Measurements from ENCODE around the gene SLC16A11.
"Not testable (repeated sequence)": the region's sequence is repeated elsewhere in the genome, so short reads cannot be mapped to it uniquely, and the experiment has no call there.

The SLC16A11 gene

GRCh38 chr17:7058831-7059447, 15.0 kb upstream of the SLC16A11 start:
- CTCF ChIA-PET: interaction anchor here (1.1 kb wide), 1 partner anchor 39 kb away, joined by 6 read pairs; no protein-coding TSS in a partner anchor

GRCh38 chr17:7056386-7056785, 12.5 kb upstream of the SLC16A11 start:
- CTCF ChIA-PET: interaction anchor here (0.6 to 0.7 kb wide), 2 partner anchors 70 to 84 kb away, joined by 3 to 7 read pairs; no protein-coding TSS in a partner anchor
- TF ChIP-seq CTCF (conservative IDR thresholded peaks at IDR 0.05; ENCODE audit: low read depth): no peak
- DNase-seq (ENCODE audit: low spot score): no peak
- POLR2A ChIA-PET (ENCODE audit: low non-redundant PET): no interaction called here
- no peak overlapping the region for H3K27ac ChIP-seq

More at GRCh38 chr17:7058831-7059447, 15.0 kb upstream of the SLC16A11 start:
- TF ChIP-seq CTCF (conservative IDR thresholded peaks at IDR 0.05; ENCODE audit: low read depth): no peak
- DNase-seq (ENCODE audit: low spot score): no peak
- POLR2A ChIA-PET (ENCODE audit: low non-redundant PET): no interaction called here
- no peak overlapping the region for H3K27ac ChIP-seq

- POLR2A ChIA-PET (ENCODE audit: low non-redundant PET); DNase-seq (ENCODE audit: low spot score); H3K27ac ChIP-seq: not testable (repeated sequence)
- CTCF ChIA-PET: interaction anchor here (0.6 to 3.4 kb wide), 3 partner anchors 38 to 127 kb away, joined by 7 to 63 read pairs (median 15); partner anchors contain the start of gene RNASEK
Measured at GRCh38 chr17:7050583-7050982, 6.7 kb upstream of the SLC16A11 start.

GRCh38 chr17:7048968-7049367, 5.1 kb upstream of the SLC16A11 start:
- no peak overlapping the region for H3K27ac ChIP-seq
- no peak for TF ChIP-seq CTCF (conservative IDR thresholded peaks at IDR 0.05; ENCODE audit: low read depth)
- ChIA-PET POLR2A (ENCODE audit: low non-redundant PET) (no interaction called here), CTCF (interaction anchor here (0.6 to 0.9 kb wide), 3 partner anchors 116 to 195 kb away, joined by 3 to 4 read pairs (median 3); no protein-coding TSS in a partner anchor)
- DNase-seq (ENCODE audit: low spot score): no peak

GRCh38 chr17:7047566-7047965, 3.7 kb upstream of the SLC16A11 start:
- CTCF ChIA-PET: interaction anchor here (1.1 kb wide), 1 partner anchor 130 kb away, joined by 3 read pairs; no protein-coding TSS in a partner anchor
- H3K27ac ChIP-seq: no peak overlapping the region
- TF ChIP-seq CTCF (conservative IDR thresholded peaks at IDR 0.05; ENCODE audit: low read depth): no peak
- POLR2A ChIA-PET (ENCODE audit: low non-redundant PET): no interaction called here
- no peak for DNase-seq (ENCODE audit: low spot score)

GRCh38 chr17:7046725-7047397, 3.0 kb upstream of the SLC16A11 start:
- ChIA-PET CTCF (interaction anchor here (0.7 to 2.8 kb wide), 12 partner anchors 8 to 250 kb away, joined by 3 to 27 read pairs (median 4); no protein-coding TSS in a partner anchor), POLR2A (ENCODE audit: low non-redundant PET) (interaction anchor here (0.6 kb wide), 1 partner anchor 193 kb away, joined by 3 read pairs; the partner anchor contains the start of gene PHF23)
- H3K27ac ChIP-seq; DNase-seq (ENCODE audit: low spot score): not testable (repeated sequence)

- ChIA-PET CTCF (interaction anchor here (0.5 to 2.8 kb wide), 22 partner anchors 9 to 849 kb away, joined by 3 to 27 read pairs (median 4); partner anchors contain the start of genes ACADVL, DLG4 and SLC16A13), POLR2A (ENCODE audit: low non-redundant PET) (interaction anchor here (0.6 to 1.3 kb wide), 3 partner anchors 10 to 193 kb away, joined by 3 to 4 read pairs (median 3); partner anchors contain the start of genes PHF23 and SLC16A13)
- 0 out of 2 replicates have a peak, but pooled peaks have one; percentile 22 for TF ChIP-seq CTCF (conservative IDR thresholded peaks at IDR 0.05; ENCODE audit: low read depth)
- H3K27ac ChIP-seq: no peak overlapping the region
- DNase-seq (ENCODE audit: low spot score): peak; percentile 75
Measured at GRCh38 chr17:7046127-7046724, 2.3 kb upstream of the SLC16A11 start.
